BE2C (cell line): ENCODE measurements around the gene KRTAP15-1.

Experiments
- DNase-seq: peaks from one replicate; pipeline ENCODE4 v3.0.0-alpha.2; 2020
- H3K27me3 ChIP-seq: fragments of 250-450 bp; sonication (Bioruptor Pico); 2 replicates; pipeline ENCODE4 v1.5.1; 2020; ENCODE audit warnings: mild to moderate bottlenecking
- H3K36me3 ChIP-seq: fragments of 250-450 bp; sonication (Bioruptor Pico); 2 replicates; pipeline ENCODE4 v1.5.1; 2020; ENCODE audit warnings: mild to moderate bottlenecking
- H3K4me1 ChIP-seq: fragments of 250-450 bp; sonication (Bioruptor Pico); 2 replicates; pipeline ENCODE4 v1.5.1; 2020
- H3K4me3 ChIP-seq: 2 replicates; pipeline ENCODE4 v1.5.1; 2011; ENCODE audit warnings: low read depth, low read length
- H3K9me3 ChIP-seq: fragments of 250-450 bp; sonication (Bioruptor Pico); 2 replicates; pipeline ENCODE4 v1.5.1; 2020
- CTCF ChIP-seq: IDR thresholded peaks from 2 replicates; pipeline ENCODE4 v1.5.1; 2012; ENCODE audit warnings: mild to moderate bottlenecking, low read depth, low read length

The KRTAP15-1 gene

GRCh38 chr21:30480145-30480544 lies 40.1 kb downstream of the KRTAP15-1 start, which contains the start of gene KRTAP19-1:
Gene KRTAP19-1, minus strand, starts transcription at chr21:30480367. Its CDS starts 50 bp downstream, at chr21:30480317.
- Histone ChIP-seq H3K4me3 (no peak within 1 kb of the TSS), H3K27me3 (no peaks in the 10 kb centered on the region), H3K4me1 (no peaks in the 10 kb centered on the region), H3K36me3 (no peaks in the 10 kb centered on the region), H3K9me3 (no peaks in the 10 kb centered on the region; the same call in 1 of the 2 replicates)
- no peak for TF ChIP-seq CTCF
- no peak for DNase-seq

GRCh38 chr21:30482130-30482529 lies 42.1 kb downstream of the KRTAP15-1 start:
- DNase-seq = no peak
- H3K9me3 ChIP-seq = no peaks in the 10 kb centered on the region; the same call in 1 of the 2 replicates
- H3K4me3 ChIP-seq = no peak overlapping the region
- no peaks in the 10 kb centered on the region for H3K4me1 ChIP-seq
- no peaks in the 10 kb centered on the region for H3K36me3 ChIP-seq
- no peaks in the 10 kb centered on the region for H3K27me3 ChIP-seq
- TF ChIP-seq CTCF = no peak

GRCh38 chr21:30486180-30486579 lies 46.1 kb downstream of the KRTAP15-1 start:
- Histone ChIP-seq H3K36me3 (no peaks in the 10 kb centered on the region), H3K27me3 (no peaks in the 10 kb centered on the region), H3K4me3 (no peak overlapping the region), H3K4me1 (no peaks in the 10 kb centered on the region), H3K9me3 (no peaks in the 10 kb centered on the region; the same call in 1 of the 2 replicates)
- no peak for TF ChIP-seq CTCF
- no peak for DNase-seq

GRCh38 chr21:30487336-30487735 lies 47.3 kb downstream of the KRTAP15-1 start, which contains the start of gene KRTAP19-2:
Gene KRTAP19-2, minus strand, starts transcription at chr21:30487436. Its CDS starts 88 bp downstream, at chr21:30487348.
- DNase-seq = no peak
- Histone ChIP-seq H3K27me3 (no peaks in the 10 kb centered on the region), H3K4me3 (no peak within 1 kb of the TSS), H3K4me1 (no peaks in the 10 kb centered on the region), H3K9me3 (no peaks in the 10 kb centered on the region; the same call in 1 of the 2 replicates), H3K36me3 (no peaks in the 10 kb centered on the region)
- TF ChIP-seq CTCF = no peak
